ENCODE measurements around the gene TAS1R3. TPM values are rescaled to one million over a fixed set of nuclear protein-coding genes. Genes with fewer than 3 reads are reported as not detected.

Gene TAS1R3
- total RNA-seq, 1 experiment from 2014 or later, result 0.07 TPM

DNA sequence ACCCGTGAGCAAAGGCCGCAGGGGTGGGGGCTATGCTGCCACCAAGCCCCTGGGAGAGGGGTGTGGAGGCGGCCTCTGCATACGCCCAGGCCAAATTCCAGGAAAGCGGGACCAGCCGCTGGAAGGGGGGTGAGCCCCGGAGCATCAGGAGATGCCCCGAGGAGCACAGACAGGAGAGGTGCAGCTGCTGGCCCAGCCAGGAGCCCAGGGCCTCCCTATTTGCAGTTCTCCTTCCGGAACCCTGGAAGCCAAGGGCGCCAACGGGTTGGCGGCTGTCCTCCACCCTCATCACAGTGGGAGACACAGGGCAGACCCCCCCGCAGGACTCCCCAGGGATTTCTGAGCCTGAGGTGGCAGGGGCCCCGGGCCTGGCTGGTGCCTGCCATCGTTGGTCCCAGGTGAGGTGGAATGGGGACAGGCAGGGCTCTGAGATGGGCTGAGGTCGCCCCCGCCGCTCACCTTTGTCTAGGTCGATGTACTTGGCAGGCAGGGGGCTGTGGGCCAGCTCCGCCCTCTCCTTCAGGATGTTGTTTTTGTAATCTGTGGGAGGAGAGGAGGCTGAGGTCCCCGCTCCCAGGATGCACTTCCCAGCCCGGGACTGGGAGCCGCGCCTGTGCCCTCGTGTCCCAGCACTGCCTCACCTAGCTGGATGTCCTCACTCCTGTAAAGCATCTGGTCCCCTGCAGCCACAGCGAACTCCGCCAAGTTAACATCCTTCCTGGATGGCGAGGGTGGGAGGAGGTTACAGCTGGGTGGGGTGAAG, 22.5 kb downstream of the TAS1R3 start:
- TF ChIP-seq, protein P1, sequence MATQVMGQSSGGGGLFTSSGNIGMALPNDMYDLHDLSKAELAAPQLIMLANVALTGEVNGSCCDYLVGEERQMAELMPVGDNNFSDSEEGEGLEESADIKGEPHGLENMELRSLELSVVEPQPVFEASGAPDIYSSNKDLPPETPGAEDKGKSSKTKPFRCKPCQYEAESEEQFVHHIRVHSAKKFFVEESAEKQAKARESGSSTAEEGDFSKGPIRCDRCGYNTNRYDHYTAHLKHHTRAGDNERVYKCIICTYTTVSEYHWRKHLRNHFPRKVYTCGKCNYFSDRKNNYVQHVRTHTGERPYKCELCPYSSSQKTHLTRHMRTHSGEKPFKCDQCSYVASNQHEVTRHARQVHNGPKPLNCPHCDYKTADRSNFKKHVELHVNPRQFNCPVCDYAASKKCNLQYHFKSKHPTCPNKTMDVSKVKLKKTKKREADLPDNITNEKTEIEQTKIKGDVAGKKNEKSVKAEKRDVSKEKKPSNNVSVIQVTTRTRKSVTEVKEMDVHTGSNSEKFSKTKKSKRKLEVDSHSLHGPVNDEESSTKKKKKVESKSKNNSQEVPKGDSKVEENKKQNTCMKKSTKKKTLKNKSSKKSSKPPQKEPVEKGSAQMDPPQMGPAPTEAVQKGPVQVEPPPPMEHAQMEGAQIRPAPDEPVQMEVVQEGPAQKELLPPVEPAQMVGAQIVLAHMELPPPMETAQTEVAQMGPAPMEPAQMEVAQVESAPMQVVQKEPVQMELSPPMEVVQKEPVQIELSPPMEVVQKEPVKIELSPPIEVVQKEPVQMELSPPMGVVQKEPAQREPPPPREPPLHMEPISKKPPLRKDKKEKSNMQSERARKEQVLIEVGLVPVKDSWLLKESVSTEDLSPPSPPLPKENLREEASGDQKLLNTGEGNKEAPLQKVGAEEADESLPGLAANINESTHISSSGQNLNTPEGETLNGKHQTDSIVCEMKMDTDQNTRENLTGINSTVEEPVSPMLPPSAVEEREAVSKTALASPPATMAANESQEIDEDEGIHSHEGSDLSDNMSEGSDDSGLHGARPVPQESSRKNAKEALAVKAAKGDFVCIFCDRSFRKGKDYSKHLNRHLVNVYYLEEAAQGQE (IDR thresholded peaks at IDR 0.05; ENCODE audit: low read depth), result no peak
- TF ChIP-seq SIN3A (IDR thresholded peaks at IDR 0.05; ENCODE audit: low read depth) (no peak), EGR1 (IDR thresholded peaks at IDR 0.05; ENCODE audit: low read depth) (no peak), EZH2phosphoT487 (IDR thresholded peaks at IDR 0.05; ENCODE audit: borderline replicate concordance) (no peak), JUND (IDR thresholded peaks at IDR 0.05) (no peak), POLR2A (IDR thresholded peaks at IDR 0.05; ENCODE audit: borderline replicate concordance, extremely low read depth, insufficient read depth, insufficient read length) (no peak), RAD21 (IDR thresholded peaks at IDR 0.05; ENCODE audit: low read depth) (no peak), ZFX (IDR thresholded peaks at IDR 0.05) (no peak; the same call in 1 of the 2 replicates), ELF1 (IDR thresholded peaks at IDR 0.05; ENCODE audit: borderline replicate concordance, low read depth) (no peak), SP1 (IDR thresholded peaks at IDR 0.05; ENCODE audit: low read depth) (no peak), YY1 (IDR thresholded peaks at IDR 0.05; ENCODE audit: extremely low read depth, insufficient replicate concordance, low read depth, low read length) (no peak), EZH2 (IDR thresholded peaks at IDR 0.05) (no peak), FOSL1 (IDR thresholded peaks at IDR 0.05; ENCODE audit: low read depth) (no peak), CBX3 (IDR thresholded peaks at IDR 0.05; ENCODE audit: low read depth) (no peak)
- TF ChIP-seq, protein P2, sequence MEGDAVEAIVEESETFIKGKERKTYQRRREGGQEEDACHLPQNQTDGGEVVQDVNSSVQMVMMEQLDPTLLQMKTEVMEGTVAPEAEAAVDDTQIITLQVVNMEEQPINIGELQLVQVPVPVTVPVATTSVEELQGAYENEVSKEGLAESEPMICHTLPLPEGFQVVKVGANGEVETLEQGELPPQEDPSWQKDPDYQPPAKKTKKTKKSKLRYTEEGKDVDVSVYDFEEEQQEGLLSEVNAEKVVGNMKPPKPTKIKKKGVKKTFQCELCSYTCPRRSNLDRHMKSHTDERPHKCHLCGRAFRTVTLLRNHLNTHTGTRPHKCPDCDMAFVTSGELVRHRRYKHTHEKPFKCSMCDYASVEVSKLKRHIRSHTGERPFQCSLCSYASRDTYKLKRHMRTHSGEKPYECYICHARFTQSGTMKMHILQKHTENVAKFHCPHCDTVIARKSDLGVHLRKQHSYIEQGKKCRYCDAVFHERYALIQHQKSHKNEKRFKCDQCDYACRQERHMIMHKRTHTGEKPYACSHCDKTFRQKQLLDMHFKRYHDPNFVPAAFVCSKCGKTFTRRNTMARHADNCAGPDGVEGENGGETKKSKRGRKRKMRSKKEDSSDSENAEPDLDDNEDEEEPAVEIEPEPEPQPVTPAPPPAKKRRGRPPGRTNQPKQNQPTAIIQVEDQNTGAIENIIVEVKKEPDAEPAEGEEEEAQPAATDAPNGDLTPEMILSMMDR (IDR thresholded peaks at IDR 0.05 in 2 of 3, conservative IDR thresholded peaks at IDR 0.05 in 1 of 3; ENCODE audit: borderline replicate concordance in 1 of 3, insufficient read depth in 1 of 3, low read depth in 2 of 3, low read length in 2 of 3), result no peak
- TF ChIP-seq, protein P3, sequence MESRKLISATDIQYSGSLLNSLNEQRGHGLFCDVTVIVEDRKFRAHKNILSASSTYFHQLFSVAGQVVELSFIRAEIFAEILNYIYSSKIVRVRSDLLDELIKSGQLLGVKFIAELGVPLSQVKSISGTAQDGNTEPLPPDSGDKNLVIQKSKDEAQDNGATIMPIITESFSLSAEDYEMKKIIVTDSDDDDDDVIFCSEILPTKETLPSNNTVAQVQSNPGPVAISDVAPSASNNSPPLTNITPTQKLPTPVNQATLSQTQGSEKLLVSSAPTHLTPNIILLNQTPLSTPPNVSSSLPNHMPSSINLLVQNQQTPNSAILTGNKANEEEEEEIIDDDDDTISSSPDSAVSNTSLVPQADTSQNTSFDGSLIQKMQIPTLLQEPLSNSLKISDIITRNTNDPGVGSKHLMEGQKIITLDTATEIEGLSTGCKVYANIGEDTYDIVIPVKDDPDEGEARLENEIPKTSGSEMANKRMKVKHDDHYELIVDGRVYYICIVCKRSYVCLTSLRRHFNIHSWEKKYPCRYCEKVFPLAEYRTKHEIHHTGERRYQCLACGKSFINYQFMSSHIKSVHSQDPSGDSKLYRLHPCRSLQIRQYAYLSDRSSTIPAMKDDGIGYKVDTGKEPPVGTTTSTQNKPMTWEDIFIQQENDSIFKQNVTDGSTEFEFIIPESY (IDR thresholded peaks at IDR 0.05; ENCODE audit: extremely low read depth, insufficient replicate concordance, low read length), result no peak
- TF ChIP-seq, protein P4, sequence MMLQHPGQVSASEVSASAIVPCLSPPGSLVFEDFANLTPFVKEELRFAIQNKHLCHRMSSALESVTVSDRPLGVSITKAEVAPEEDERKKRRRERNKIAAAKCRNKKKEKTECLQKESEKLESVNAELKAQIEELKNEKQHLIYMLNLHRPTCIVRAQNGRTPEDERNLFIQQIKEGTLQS (IDR thresholded peaks at IDR 0.05), result no peak
- ChIA-PET RAD21 (ENCODE audit: low non-redundant PET in 1 of 2, low total read pairs in 2 of 2, uncharacterized antibody in 2 of 2, unreplicated experiment in 2 of 2) (no interaction called here), CTCF (no interaction called here), POLR2A (no interaction called here)
- Histone ChIP-seq H2AFZ (ENCODE audit: low read depth, low read length, poor library complexity, severe bottlenecking) (no peak overlapping the region), H3K9me2 (ENCODE audit: insufficient read depth) (no peaks in the 10 kb centered on the region), H3K9ac (ENCODE audit: low read length) (0 out of 2 replicates have a peak overlapping the region, but pooled peaks have one; percentile 12), H3K27me3 (ENCODE audit: insufficient read depth, low read length) (no peaks in the 10 kb centered on the region), H3K4me3 (replicated peaks in 1 of 2; ENCODE audit: low read depth in 1 of 2, low read length in 2 of 2) (no peak overlapping the region), H3K36me3 (ENCODE audit: control insufficient read depth in 1 of 2, insufficient read depth in 2 of 2, low read length in 2 of 2) (no peaks in the 10 kb centered on the region), H3K79me2 (ENCODE audit: insufficient read depth, low read length) (peaks cover 3% of the 10 kb centered on the region; the same call in 1 of the 2 replicates), H3K27ac (ENCODE audit: low read depth, low read length) (no peak overlapping the region; the same call in 1 of the 2 replicates), H3K9me3 (ENCODE audit: control insufficient read depth in 1 of 2, insufficient read depth in 1 of 2, low read depth in 1 of 2, low read length in 2 of 2) (no peaks in the 10 kb centered on the region), H3K4me1 (ENCODE audit: control insufficient read depth in 1 of 2, insufficient read depth in 2 of 2, low read length in 2 of 2) (peaks cover 10 to 43% of the 10 kb centered on the region in 2 experiments), H4K20me1 (ENCODE audit: insufficient read depth) (no peaks in the 10 kb centered on the region), H3K4me2 (ENCODE audit: low read length) (peak overlapping the region; percentile 40)
- peak; percentile 24 for ATAC-seq
- intact Hi-C loops (cut with micrococcal nuclease), result no loop called here
- no peak for DNase-seq (ENCODE audit: low read depth, low spot score)
- BruUV-seq (replicated peaks), result no TSS peak

All from HCT116 (cell line).